Common myeloid progenitor, CD34-positive (primary cell): ENCODE data around the gene RTL10.

Experiments used
- CTCF ChIA-PET: fragments of 350-600 bp; sonication (Branson Sonifier 250); formaldehyde crosslinking; loops from one replicate; lab custom pipeline; 2021; ENCODE audit warnings: antibody characterized with exemption; lab: Charles Lee
- POLR2A ChIA-PET: fragments of 350-600 bp; sonication (Branson Sonifier 250); formaldehyde crosslinking; loops from one replicate; lab custom pipeline; 2021; ENCODE audit warnings: antibody characterized with exemption; lab: Charles Lee
- DNase-seq, 3 donors: peaks; one replicate each; pipeline versions ENCODE4 v3.0.0 to v3.0.0-alpha.2; 2013
- H3K27ac ChIP-seq, 2 experiments: 1 replicate in 1 of 2; 2 replicates in 1 of 2; pipeline ENCODE4 v1.7.0; 2013; ENCODE audit warnings: inconsistent platforms in 2 of 2, low read length in 2 of 2, mild to moderate bottlenecking in 2 of 2, low read depth in 1 of 2, moderate library complexity in 1 of 2; ENCODE audit not compliant: severe bottlenecking in 2 of 2, insufficient read depth in 1 of 2, poor library complexity in 1 of 2
- H3K27me3 ChIP-seq, 5 experiments: replicated peaks in 2 of 5; 1 replicate in 3 of 5; 2 replicates in 2 of 5; pipeline versions ENCODE4 v1.6.1 to v1.7.0; 2013; ENCODE audit warnings: low read length in 4 of 5, mild to moderate bottlenecking in 2 of 5, moderate library complexity in 2 of 5, inconsistent platforms in 1 of 5; ENCODE audit not compliant: insufficient read depth in 5 of 5, control insufficient read depth in 4 of 5
- H3K36me3 ChIP-seq, 4 experiments: 1 replicate in 2 of 4; 2 replicates in 2 of 4; pipeline versions ENCODE4 v1.6.1 to v1.7.0; 2013; ENCODE audit warnings: low read length in 3 of 4, control low read depth in 1 of 4, mild to moderate bottlenecking in 1 of 4; ENCODE audit not compliant: control insufficient read depth in 4 of 4, insufficient read depth in 4 of 4
- H3K4me1 ChIP-seq, 4 experiments: 1 replicate in 3 of 4; 2 replicates in 1 of 4; pipeline versions ENCODE4 v1.6.1 to v1.7.1; 2013; ENCODE audit warnings: low read length in 3 of 4, mild to moderate bottlenecking in 3 of 4, control low read depth in 1 of 4, inconsistent platforms in 1 of 4, moderate library complexity in 1 of 4; ENCODE audit not compliant: control insufficient read depth in 4 of 4, insufficient read depth in 4 of 4; ENCODE audit errors: control extremely low read depth in 1 of 4
- H3K4me3 ChIP-seq, 7 experiments: 1 replicate in 4 of 7; 2 replicates in 3 of 7; pipeline versions ENCODE4 v1.5.1 to v1.7.0; 2013; ENCODE audit warnings: mild to moderate bottlenecking in 7 of 7, low read length in 6 of 7, moderate library complexity in 6 of 7, inconsistent platforms in 2 of 7, low read depth in 2 of 7, control low read depth in 1 of 7; ENCODE audit not compliant: insufficient read depth in 4 of 7, control insufficient read depth in 1 of 7; ENCODE audit errors: extremely low read depth in 1 of 7
- H3K9me3 ChIP-seq, 5 experiments: 1 replicate in 4 of 5; 2 replicates in 1 of 5; pipeline versions ENCODE4 v1.6.1 to v1.7.1; 2013; ENCODE audit warnings: low read length in 4 of 5, mild to moderate bottlenecking in 2 of 5, inconsistent platforms in 1 of 5, low read depth in 1 of 5, moderate library complexity in 1 of 5; ENCODE audit not compliant: control insufficient read depth in 4 of 5, insufficient read depth in 2 of 5; ENCODE audit errors: control extremely low read depth in 1 of 5
- WGBS: methylation state at CpG from one replicate; pipeline ENCODE4 v1.1.5; 2013; ENCODE audit not compliant: insufficient coverage; 5-methylcytosine and 5-hydroxymethylcytosine counted together

Gene RTL10

GRCh38 chr22:19851291-19852176 is 3.1 kb downstream of the RTL10 start:
- H3K4me1 ChIP-seq = peaks cover 0 to 33% (median 30%) of the 10 kb centered on the region in 4 experiments
- no peak for DNase-seq
- no peaks in the 10 kb centered on the region for H3K27me3 ChIP-seq
- CTCF ChIA-PET = interaction anchor here (1.0 to 1.5 kb wide), 4 partner anchors 14 to 128 kb away, joined by 3 to 4 read pairs (median 4); partner anchors contain the start of gene GP1BB
- no peak overlapping the region for H3K4me3 ChIP-seq
- 91% methylated on average over 21 of the region's 21 CpGs for WGBS
- H3K36me3 ChIP-seq = peaks cover 5 to 56% (median 33%) of the 10 kb centered on the region in 4 experiments
- POLR2A ChIA-PET = no interaction called here
- H3K9me3 ChIP-seq = peaks cover 0 to 4% (median 0%) of the 10 kb centered on the region in 5 experiments
- peak overlapping the region in 1 of 2 experiments; percentile 29 for H3K27ac ChIP-seq

GRCh38 chr22:19850763-19851109 is 3.9 kb downstream of the RTL10 start:
- no peak overlapping the region for H3K4me3 ChIP-seq
- H3K27ac ChIP-seq = no peak overlapping the region
- H3K36me3 ChIP-seq = peaks cover 5 to 56% (median 33%) of the 10 kb centered on the region in 4 experiments
- WGBS = 95% methylated on average over 9 of the region's 9 CpGs
- peaks cover 0 to 27% (median 25%) of the 10 kb centered on the region in 4 experiments for H3K4me1 ChIP-seq
- ChIA-PET CTCF (interaction anchor here (1.0 to 1.5 kb wide), 3 partner anchors 46 to 127 kb away, joined by 3 to 4 read pairs (median 3); partner anchors contain the start of gene GP1BB), POLR2A (no interaction called here)
- no peaks in the 10 kb centered on the region for H3K27me3 ChIP-seq
- no peak for DNase-seq
- peaks cover 0 to 4% (median 0%) of the 10 kb centered on the region in 5 experiments for H3K9me3 ChIP-seq

GRCh38 chr22:19849835-19850762 is 4.6 kb downstream of the RTL10 start:
- H3K4me1 ChIP-seq = peaks cover 0 to 26% (median 21%) of the 10 kb centered on the region in 4 experiments
- peaks cover 0 to 4% (median 0%) of the 10 kb centered on the region in 5 experiments for H3K9me3 ChIP-seq
- no peak for DNase-seq
- H3K4me3 ChIP-seq = no peak overlapping the region
- ChIA-PET CTCF (interaction anchor here (0.7 to 1.5 kb wide), 2 partner anchors 61 to 93 kb away, joined by 4 read pairs; no protein-coding TSS in a partner anchor), POLR2A (no interaction called here)
- H3K27ac ChIP-seq = no peak overlapping the region
- 95% methylated on average over 8 of the region's 9 CpGs for WGBS
- H3K27me3 ChIP-seq = no peaks in the 10 kb centered on the region
- peaks cover 5 to 56% (median 33%) of the 10 kb centered on the region in 4 experiments for H3K36me3 ChIP-seq

- H3K27ac ChIP-seq = no peak overlapping the region
Measured at GRCh38 chr22:19848298-19849224, 6.1 kb downstream of the RTL10 start.

GRCh38 chr22:19847345-19847632 is 7.4 kb downstream of the RTL10 start:
- H3K27me3 ChIP-seq = no peaks in the 10 kb centered on the region
- H3K4me3 ChIP-seq = no peak overlapping the region
- CTCF ChIA-PET = no interaction called here
- POLR2A ChIA-PET = no interaction called here
- WGBS = 97% methylated on average over 2 of the region's 2 CpGs
- H3K9me3 ChIP-seq = peaks cover 0 to 4% (median 0%) of the 10 kb centered on the region in 5 experiments
- no peak overlapping the region for H3K27ac ChIP-seq
- peaks cover 0 to 23% (median 22%) of the 10 kb centered on the region in 4 experiments for H3K4me1 ChIP-seq
- DNase-seq = no peak
- H3K36me3 ChIP-seq = peaks cover 5 to 50% (median 30%) of the 10 kb centered on the region in 4 experiments

More at GRCh38 chr22:19848298-19849224, 6.1 kb downstream of the RTL10 start:
- peaks cover 0 to 32% (median 29%) of the 10 kb centered on the region in 4 experiments for H3K4me1 ChIP-seq
- ChIA-PET CTCF (no interaction called here), POLR2A (no interaction called here)
- H3K9me3 ChIP-seq = peaks cover 0 to 4% (median 0%) of the 10 kb centered on the region in 5 experiments
- H3K36me3 ChIP-seq = peaks cover 5 to 56% (median 33%) of the 10 kb centered on the region in 4 experiments
- H3K4me3 ChIP-seq = no peak overlapping the region
- no peaks in the 10 kb centered on the region for H3K27me3 ChIP-seq
- no peak for DNase-seq
- WGBS = 90% methylated on average over 7 of the region's 7 CpGs

GRCh38 chr22:19846620-19847344 is 7.9 kb downstream of the RTL10 start:
- peaks cover 0 to 23% (median 21%) of the 10 kb centered on the region in 4 experiments for H3K4me1 ChIP-seq
- POLR2A ChIA-PET = no interaction called here
- DNase-seq = no peak

More at GRCh38 chr22:19846620-19847344, 7.9 kb downstream of the RTL10 start:
- Histone ChIP-seq H3K27ac (no peak overlapping the region), H3K9me3 (peaks cover 0 to 4% (median 0%) of the 10 kb centered on the region in 5 experiments), H3K36me3 (peaks cover 5 to 45% (median 28%) of the 10 kb centered on the region in 4 experiments), H3K4me3 (no peak overlapping the region), H3K27me3 (no peaks in the 10 kb centered on the region)
- WGBS = 92% methylated on average over 7 of the region's 9 CpGs
- CTCF ChIA-PET = no interaction called here
